Ishikawa (cell line): ENCODE data around the gene PRRT1B.

Experiments
- CEBPB ChIP-seq: IDR thresholded peaks from 2 replicates; pipeline ENCODE4 v1.6.1; 2012
- EGR1 ChIP-seq: IDR thresholded peaks from 2 replicates; pipeline ENCODE4 v1.6.1; 2012
- EP300 ChIP-seq: IDR thresholded peaks from 2 replicates; pipeline ENCODE4 v1.6.1; 2012; ENCODE audit warnings: borderline replicate concordance
- MAX ChIP-seq: IDR thresholded peaks from 2 replicates; pipeline ENCODE4 v1.6.1; 2012
- NFIC ChIP-seq: IDR thresholded peaks from 2 replicates; pipeline ENCODE4 v1.6.1; 2012
- REST ChIP-seq: IDR thresholded peaks from 2 replicates; pipeline ENCODE4 v1.6.1; 2012; ENCODE audit warnings: low read depth, mild to moderate bottlenecking
- TAF1 ChIP-seq: IDR thresholded peaks from 2 replicates; pipeline ENCODE4 v1.6.1; 2012; ENCODE audit warnings: low read depth, mild to moderate bottlenecking
- TCF12 ChIP-seq: IDR thresholded peaks from 2 replicates; pipeline ENCODE4 v1.6.1; 2012; ENCODE audit warnings: low read depth
- YY1 ChIP-seq: IDR thresholded peaks from 2 replicates; pipeline ENCODE4 v1.6.1; 2012; ENCODE audit warnings: low read depth

DNA sequence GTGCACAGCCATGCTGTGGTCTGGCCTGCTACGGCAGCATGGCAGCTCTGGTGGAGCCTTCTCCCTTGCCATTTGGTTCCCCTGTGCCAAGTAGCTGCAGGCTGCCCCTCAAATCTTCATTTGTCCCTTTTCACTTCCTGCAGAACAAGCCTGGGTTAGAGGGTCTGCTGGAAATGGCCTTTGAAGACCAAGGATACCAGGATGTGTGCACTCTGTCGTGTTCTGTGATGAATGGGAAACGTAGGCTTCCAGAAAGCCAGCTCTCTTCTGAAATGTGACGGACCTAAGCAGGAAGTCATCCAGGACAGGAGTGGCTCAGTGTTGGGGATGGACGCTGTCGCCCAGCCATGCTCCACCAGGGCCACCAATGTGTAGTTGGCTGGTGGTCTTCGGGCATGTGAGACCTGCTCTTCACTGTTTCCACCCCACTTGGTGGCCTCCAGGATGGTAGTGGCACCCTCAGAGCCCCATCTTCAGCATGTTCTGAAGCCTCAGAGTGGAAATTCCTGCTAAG is 46.0 kb upstream of the PRRT1B start:
- TF ChIP-seq EGR1 (no peak), TAF1 (no peak), NFIC (no peak), EP300 (no peak), CEBPB (no peak), MAX (no peak), YY1 (no peak), REST (no peak), TCF12 (no peak)
